Esophagus muscularis mucosa (tissue), 4 donors: ENCODE measurements around the gene RFX5. TPM values are rescaled to one million over a fixed set of nuclear protein-coding genes. Genes with fewer than 3 reads are reported as not detected.
"Not testable (repeated sequence)": the region's sequence is repeated elsewhere in the genome, so short reads cannot be mapped to it uniquely, and the experiment has no call there.

Source experiments
- DNase-seq: peaks from one replicate; pipeline ENCODE4 v3.0.0-alpha.2; 2017; ENCODE audit errors: extremely low spot score
- H3K27ac ChIP-seq, 4 donors: fragments of 200-600 bp; sonication (generic); replicated peaks in 1 of 4; 1 replicate in 3 of 4; 2 replicates in 1 of 4; pipeline ENCODE4 v1.5.1; 2016 to 2019; ENCODE audit warnings: mild to moderate bottlenecking in 1 of 4
- H3K27me3 ChIP-seq, 4 donors: fragments of 200-600 bp; sonication (generic); one replicate each; pipeline versions ENCODE4 v1.5.1 to v1.6.0; 2016 to 2019
- H3K36me3 ChIP-seq, 4 donors: fragments of 200-600 bp; sonication (generic); one replicate each; pipeline ENCODE4 v1.5.1; 2016 to 2019
- H3K4me1 ChIP-seq, 4 donors: fragments of 200-600 bp; sonication (generic); one replicate each; pipeline ENCODE4 v1.5.1; 2016 to 2019
- H3K4me3 ChIP-seq, 4 donors: fragments of 200-600 bp; sonication (generic); 1 replicate in 2 of 4; 2 replicates in 2 of 4; pipeline ENCODE4 v1.5.1; 2016 to 2019; ENCODE audit warnings: mild to moderate bottlenecking in 4 of 4, moderate library complexity in 1 of 4
- H3K9me3 ChIP-seq, 4 donors: fragments of 200-600 bp; sonication (generic); 1 replicate in 3 of 4; 2 replicates in 1 of 4; pipeline ENCODE4 v1.5.1; 2016 to 2019
- EP300 ChIP-seq: sonication (generic); formaldehyde crosslinking; IDR thresholded peaks from one replicate; pipeline ENCODE4 v1.6.1; 2017; ENCODE audit warnings: antibody characterized with exemption
- POLR2A ChIP-seq: fragments of 450-650 bp; IDR thresholded peaks from one replicate; pipeline ENCODE4 v1.6.1; 2017; ENCODE audit warnings: antibody characterized with exemption, moderate library complexity, mild to moderate bottlenecking, low read depth
- POLR2AphosphoS5 ChIP-seq, 2 donors: sonication (generic); formaldehyde crosslinking; IDR thresholded peaks; one replicate each; pipeline ENCODE4 v1.6.1; 2017; ENCODE audit warnings: antibody characterized with exemption in 2 of 2
- WGBS: methylation state at CpG from one replicate; pipeline ENCODE4 v1.1.5; 2018; 5-methylcytosine and 5-hydroxymethylcytosine counted together
- intact Hi-C: fragments of 100-400 bp; cut with DNase I; formaldehyde crosslinking; loops from one replicate; pipeline ENCODE4 v1.15.1; 2023
- total RNA-seq, 4 donors: library from RNA; depleted of rRNA; stranded (reverse); fragments of >200 nt; gene quantifications; one replicate each; pipeline versions ENCODE4 v1.1.0 to v1.2.1, GENCODE V29; 2016
- TF ChIP-seq, protein P1 (sequence below), 3 experiments: fragments of 200-600 bp in 2 of 3; fragments of 450-650 bp in 1 of 3; sonication (generic) in 2 of 3; IDR thresholded peaks; one replicate each; pipeline ENCODE4 v1.5.1; 2017 to 2019; ENCODE audit warnings: antibody characterized with exemption in 3 of 3, mild to moderate bottlenecking in 2 of 3, moderate library complexity in 1 of 3

RFX5 gene
- total RNA-seq, 4 donors from 2014 or later, result 40.3 to 50.3 (median 45.0) TPM

DNA sequence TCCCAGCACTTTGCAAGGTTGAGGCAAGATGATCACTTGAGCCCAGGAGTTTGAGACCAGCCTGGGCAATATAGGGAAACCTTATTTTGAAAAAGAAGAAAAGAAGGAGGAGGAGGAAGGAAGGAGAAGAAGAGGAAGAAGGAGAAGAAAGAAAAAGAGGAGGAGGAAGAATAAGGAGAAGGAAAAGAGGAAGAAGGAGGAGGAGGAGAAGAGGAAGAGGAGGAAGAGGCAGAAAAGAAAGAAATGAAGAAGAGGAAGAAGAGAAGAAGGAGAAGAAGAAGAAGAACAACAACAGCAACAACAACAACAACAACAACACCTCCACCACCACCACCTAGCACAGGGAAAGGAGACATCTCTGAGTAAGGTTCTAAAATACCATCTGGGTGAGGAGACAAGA is 14.8 kb upstream of the RFX5 start:
- intact Hi-C loops, result no loop called here

DNA sequence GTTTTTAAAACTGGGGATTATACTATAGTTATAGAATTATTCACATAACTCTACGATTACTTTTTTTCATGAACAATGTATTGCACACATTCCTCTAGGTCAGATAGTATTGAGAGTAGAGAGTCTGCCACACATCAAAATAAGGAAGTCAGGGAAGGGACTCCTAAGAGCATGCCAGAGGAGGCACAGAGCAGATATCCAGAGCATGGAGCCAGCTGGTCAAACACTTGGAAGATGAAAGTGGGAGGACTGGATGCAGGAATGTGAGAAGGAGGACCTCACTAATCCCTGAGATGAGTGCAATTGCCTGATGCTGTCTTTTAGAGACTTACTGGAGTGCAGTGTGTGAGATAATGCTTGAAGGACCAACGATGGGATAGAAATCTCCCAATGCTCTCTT is 9.6 kb upstream of the RFX5 start:
- H3K27me3 ChIP-seq, result no peaks in the 10 kb centered on the region
- DNase-seq, result no peak
- no peak overlapping the region for H3K4me3 ChIP-seq
- H3K4me1 ChIP-seq, result no peaks in the 10 kb centered on the region
- H3K36me3 ChIP-seq, result no peaks in the 10 kb centered on the region
- TF ChIP-seq POLR2AphosphoS5 (IDR thresholded peaks at IDR 0.05) (no peak), EP300 (no peak), POLR2A (no peak)
- TF ChIP-seq, protein P1, sequence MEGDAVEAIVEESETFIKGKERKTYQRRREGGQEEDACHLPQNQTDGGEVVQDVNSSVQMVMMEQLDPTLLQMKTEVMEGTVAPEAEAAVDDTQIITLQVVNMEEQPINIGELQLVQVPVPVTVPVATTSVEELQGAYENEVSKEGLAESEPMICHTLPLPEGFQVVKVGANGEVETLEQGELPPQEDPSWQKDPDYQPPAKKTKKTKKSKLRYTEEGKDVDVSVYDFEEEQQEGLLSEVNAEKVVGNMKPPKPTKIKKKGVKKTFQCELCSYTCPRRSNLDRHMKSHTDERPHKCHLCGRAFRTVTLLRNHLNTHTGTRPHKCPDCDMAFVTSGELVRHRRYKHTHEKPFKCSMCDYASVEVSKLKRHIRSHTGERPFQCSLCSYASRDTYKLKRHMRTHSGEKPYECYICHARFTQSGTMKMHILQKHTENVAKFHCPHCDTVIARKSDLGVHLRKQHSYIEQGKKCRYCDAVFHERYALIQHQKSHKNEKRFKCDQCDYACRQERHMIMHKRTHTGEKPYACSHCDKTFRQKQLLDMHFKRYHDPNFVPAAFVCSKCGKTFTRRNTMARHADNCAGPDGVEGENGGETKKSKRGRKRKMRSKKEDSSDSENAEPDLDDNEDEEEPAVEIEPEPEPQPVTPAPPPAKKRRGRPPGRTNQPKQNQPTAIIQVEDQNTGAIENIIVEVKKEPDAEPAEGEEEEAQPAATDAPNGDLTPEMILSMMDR (IDR thresholded peaks at IDR 0.05), result no peak
- intact Hi-C loops, result no loop called here
- WGBS, result 63% methylated on average over 2 of the region's 2 CpGs
- H3K27ac ChIP-seq, result no peak overlapping the region
- no peaks in the 10 kb centered on the region for H3K9me3 ChIP-seq

More for the DNA sequence above, 14.8 kb upstream of the RFX5 start:
- H3K4me1 ChIP-seq, result no peaks in the 10 kb centered on the region
- H3K27me3 ChIP-seq, result no peaks in the 10 kb centered on the region
- DNase-seq, result no peak
- no peaks in the 10 kb centered on the region for H3K9me3 ChIP-seq
- TF ChIP-seq EP300 (no peak), POLR2A (no peak), POLR2AphosphoS5 (IDR thresholded peaks at IDR 0.05) (no peak)
- TF ChIP-seq, protein P1 (IDR thresholded peaks at IDR 0.05), result no peak
- no peak overlapping the region for H3K4me3 ChIP-seq
- H3K36me3 ChIP-seq, result peaks cover 27 to 48% (median 40%) of the 10 kb centered on the region in 4 donors
- no peak overlapping the region for H3K27ac ChIP-seq

DNA sequence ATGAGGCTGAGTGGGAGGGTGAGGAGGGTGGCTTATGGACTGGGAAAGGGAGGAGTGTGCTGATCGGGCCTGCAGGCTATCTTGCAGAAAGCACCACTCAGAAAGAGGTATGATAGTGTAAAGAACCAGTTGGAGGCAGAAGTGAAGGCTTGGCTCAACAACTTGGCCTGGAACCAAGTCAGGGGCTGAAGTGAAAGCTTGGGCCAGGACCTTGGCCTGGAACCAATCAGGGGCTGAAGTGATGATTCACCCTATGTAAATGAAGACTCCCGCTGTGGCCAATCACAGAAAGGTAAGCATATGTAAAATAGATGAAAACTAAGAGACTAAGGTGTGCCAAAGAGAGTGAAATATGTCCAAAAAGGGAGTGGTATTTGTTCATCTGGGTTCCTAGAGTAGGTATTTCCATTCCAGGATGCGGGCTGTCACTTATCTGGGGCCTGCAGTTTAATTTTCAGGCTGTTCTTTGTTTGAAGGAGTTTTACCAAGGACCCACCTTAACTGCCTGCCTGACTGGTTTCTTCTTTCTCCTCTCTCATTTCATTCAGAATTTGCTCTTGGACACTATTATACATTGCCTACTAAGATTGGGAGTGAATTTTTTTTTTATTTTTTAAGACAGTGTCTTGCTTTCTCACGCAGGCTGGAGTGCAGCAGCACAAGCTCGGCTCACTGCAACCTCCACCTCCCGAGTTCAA is 5.1 kb upstream of the RFX5 start:
- no peaks in the 10 kb centered on the region for H3K27me3 ChIP-seq
- no peaks in the 10 kb centered on the region for H3K9me3 ChIP-seq
- H3K27ac ChIP-seq, result no peak overlapping the region
- no peak overlapping the region for H3K4me3 ChIP-seq
- TF ChIP-seq EP300 (no peak), POLR2AphosphoS5 (IDR thresholded peaks at IDR 0.05) (no peak), POLR2A (no peak)
- TF ChIP-seq, protein P1 (IDR thresholded peaks at IDR 0.05), result no peak
- no peaks in the 10 kb centered on the region for H3K36me3 ChIP-seq
- peaks cover 5 to 9% (median 6%) of the 10 kb centered on the region in 4 donors for H3K4me1 ChIP-seq
- whole genome bisulfite sequencing, result 85% methylated on average over 6 of the region's 6 CpGs
- no peak for DNase-seq
- intact Hi-C loops, result no loop called here

DNA sequence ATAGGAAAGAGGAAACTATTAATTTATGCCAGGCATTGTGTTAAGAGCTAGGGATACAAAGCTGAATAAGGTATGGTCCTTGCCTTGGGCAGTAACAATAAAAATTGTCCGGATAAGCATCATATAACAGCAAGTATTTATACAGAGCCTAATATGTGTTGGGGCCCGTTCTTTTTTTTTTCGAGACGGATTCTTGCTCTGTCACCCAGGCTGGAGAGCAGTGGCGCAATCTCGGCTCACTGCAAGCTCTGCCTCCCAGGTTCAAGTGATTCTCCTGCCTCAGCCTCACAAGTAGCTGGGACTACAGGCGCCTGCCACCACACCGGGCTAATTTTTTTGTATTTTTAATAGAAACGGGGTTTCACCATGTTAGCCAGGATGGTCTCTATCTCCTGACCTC is 3.3 kb upstream of the RFX5 start:
- intact Hi-C loops, H3K36me3 ChIP-seq, H3K27me3 ChIP-seq, DNase-seq, H3K9me3 ChIP-seq, H3K4me3 ChIP-seq, H3K27ac ChIP-seq: not testable (repeated sequence)
- H3K4me1 ChIP-seq, result peaks cover 8 to 22% (median 18%) of the 10 kb centered on the region in 4 donors
- 90% methylated on average over 9 of the region's 9 CpGs for WGBS

DNA sequence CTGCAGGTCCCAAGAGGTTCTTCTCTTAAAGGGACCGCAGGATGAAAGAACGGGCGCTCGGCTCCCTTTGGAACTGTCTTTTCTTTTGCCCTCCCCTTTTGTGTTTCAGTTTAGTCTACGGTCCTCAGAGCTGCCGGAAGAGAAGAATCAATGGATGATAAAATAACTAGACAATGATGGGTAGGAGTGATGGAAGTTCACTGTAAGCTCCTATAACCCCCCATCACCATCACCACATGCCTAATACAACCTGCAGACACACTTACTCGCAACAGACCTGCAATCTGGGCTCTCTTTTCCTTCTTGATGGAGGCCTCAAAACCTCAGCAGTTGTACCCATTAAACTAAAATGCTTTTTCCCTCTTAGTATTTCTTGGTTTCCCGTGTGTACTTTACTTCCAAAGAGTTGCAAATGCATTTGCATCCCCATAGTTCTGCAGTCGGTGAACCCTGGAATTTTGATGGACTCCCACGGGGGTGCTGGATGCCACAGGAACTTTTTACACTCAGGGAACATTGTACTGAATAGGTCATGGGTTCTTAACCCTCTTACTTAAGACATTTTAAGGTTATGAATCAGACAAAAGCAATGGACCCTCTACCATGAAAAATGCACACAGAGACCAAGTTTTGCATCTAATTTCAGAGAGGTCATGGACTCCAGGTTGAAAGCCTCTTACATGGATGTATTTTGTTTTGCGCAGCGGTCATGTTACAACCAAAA is 633 bp upstream of the RFX5 start:
- WGBS, result 29% methylated on average over 12 of the region's 12 CpGs
- H3K4me3 ChIP-seq, result peak overlapping the region; percentile 63 to 83 (median 74)
- DNase-seq, result no peak
- TF ChIP-seq POLR2A (no peak), POLR2AphosphoS5 (IDR thresholded peaks at IDR 0.05) (no peak), EP300 (no peak)
- TF ChIP-seq, protein P1 (IDR thresholded peaks at IDR 0.05), result no peak
- H3K36me3 ChIP-seq, result peaks cover 17 to 26% (median 24%) of the 10 kb centered on the region in 4 donors
- H3K27ac ChIP-seq, result peak overlapping the region; percentile 90 to 95 (median 92)
- H3K9me3 ChIP-seq, result no peaks in the 10 kb centered on the region
- intact Hi-C loops, result loop anchor here (2.0 kb wide), 1 partner anchor 51 kb away; the partner anchor contains the start of gene PSMB4
- H3K4me1 ChIP-seq, result peaks cover 8 to 26% (median 20%) of the 10 kb centered on the region in 4 donors
- H3K27me3 ChIP-seq, result no peaks in the 10 kb centered on the region
